Endothelial cell of umbilical vein (primary cell): ENCODE measurements around the gene ALKBH7. TPM values are rescaled to one million over a fixed set of nuclear protein-coding genes. Genes with fewer than 3 reads are reported as not detected.

ENCODE experiments used
- BruUV-seq: library from RNA; stranded (reverse); fragments of 400-500 nt; replicated peaks from 2 replicates; lab custom pipeline; 2021; lab: Mats Ljungman, UMichigan
- CTCF ChIA-PET: fragments of 300-600, 350-600 bp; sonication (Branson Sonifier 250); formaldehyde crosslinking; loops from one replicate; lab custom pipeline; 2021; ENCODE audit warnings: antibody characterized with exemption, inconsistent platforms; lab: Charles Lee
- POLR2A ChIA-PET: fragments of 300-600, 350-600 bp; sonication (Branson Sonifier 250); formaldehyde crosslinking; loops from one replicate; lab custom pipeline; 2021; ENCODE audit warnings: antibody characterized with exemption, inconsistent platforms; lab: Charles Lee
- DNase-seq: peaks from one replicate; pipeline ENCODE4 v3.0.0-alpha.2; 2011; ENCODE audit warnings: low read depth, low spot score
- FAIRE-seq: peaks from 2 replicates; lab custom pipeline; 2011; peaks lifted over from hg19 to GRCh38; lab: Jason Lieb, UNC
- H2AFZ ChIP-seq: 2 replicates; pipeline ENCODE4 v1.6.0; 2012; ENCODE audit warnings: low read depth, low read length, control low read depth, inconsistent platforms
- H3K27ac ChIP-seq: 2 replicates; pipeline ENCODE4 v1.5.1; 2011; ENCODE audit warnings: low read depth, mild to moderate bottlenecking, control low read depth, low read length, moderate library complexity; ENCODE audit not compliant: insufficient read depth
- H3K27me3 ChIP-seq, 2 experiments: 2 replicates each; pipeline versions ENCODE4 v1.6.0 to v1.6.1; 2011; ENCODE audit warnings: low read length in 2 of 2, mixed read lengths in 1 of 2; ENCODE audit not compliant: control insufficient read depth in 2 of 2, insufficient read depth in 2 of 2
- H3K36me3 ChIP-seq, 2 experiments: 2 replicates in 1 of 2; 3 replicates in 1 of 2; pipeline ENCODE4 v1.5.1; 2011; ENCODE audit warnings: low read length in 2 of 2, mild to moderate bottlenecking in 1 of 2, moderate library complexity in 1 of 2; ENCODE audit not compliant: control insufficient read depth in 2 of 2, insufficient read depth in 2 of 2; ENCODE audit errors: extremely low read depth in 1 of 2
- H3K4me1 ChIP-seq: 3 replicates; pipeline ENCODE4 v1.5.1; 2011; ENCODE audit warnings: mild to moderate bottlenecking, low read length; ENCODE audit not compliant: control insufficient read depth, insufficient read depth; ENCODE audit errors: extremely low read depth
- H3K4me2 ChIP-seq: 2 replicates; pipeline ENCODE4 v1.6.1; 2011; ENCODE audit warnings: low read length, control low read depth, mixed read lengths; ENCODE audit not compliant: insufficient read depth
- H3K4me3 ChIP-seq, 3 experiments: fragments of 200-600 bp in 1 of 3; sonication (generic), shearing (Covaris generic) in 1 of 3; replicated peaks in 1 of 3; 2 replicates each; pipeline ENCODE4 v1.5.1; 2011 to 2016; ENCODE audit warnings: control low read depth in 3 of 3, low read length in 3 of 3, mild to moderate bottlenecking in 2 of 3, inconsistent platforms in 1 of 3, low read depth in 1 of 3, moderate library complexity in 1 of 3; ENCODE audit not compliant: insufficient read depth in 1 of 3
- H3K79me2 ChIP-seq: 2 replicates; pipeline ENCODE4 v1.6.0; 2012; ENCODE audit warnings: low read length, inconsistent platforms; ENCODE audit not compliant: control insufficient read depth, insufficient read depth
- H3K9ac ChIP-seq: replicated peaks from 2 replicates; pipeline ENCODE3; 2011; ENCODE audit warnings: low read length, control low read depth; ENCODE audit not compliant: insufficient read depth; ENCODE audit errors: extremely low read depth
- H3K9me1 ChIP-seq: replicated peaks from 3 replicates; pipeline ENCODE4 v1.6.0; 2011; ENCODE audit warnings: mild to moderate bottlenecking, low read length; ENCODE audit not compliant: control insufficient read depth, insufficient read depth; ENCODE audit errors: extremely low read depth
- H3K9me3 ChIP-seq: replicated peaks from 2 replicates; pipeline ENCODE4 v1.5.1; 2012; ENCODE audit warnings: low read length, inconsistent platforms; ENCODE audit not compliant: control insufficient read depth, insufficient read depth
- H4K20me1 ChIP-seq: replicated peaks from 2 replicates; pipeline ENCODE3; 2011; ENCODE audit warnings: mild to moderate bottlenecking, low read length; ENCODE audit not compliant: control insufficient read depth, insufficient read depth; ENCODE audit errors: extremely low read depth
- FOS ChIP-seq: IDR thresholded peaks from 2 replicates; pipeline ENCODE4 v1.6.1; 2011; ENCODE audit warnings: mild to moderate bottlenecking, low read length, moderate library complexity, borderline replicate concordance; ENCODE audit not compliant: insufficient read depth
- MYC ChIP-seq: IDR thresholded peaks from one replicate; pipeline ENCODE4 v1.6.1; 2011; ENCODE audit warnings: mild to moderate bottlenecking, low read depth, low read length
- POLR2AphosphoS5 ChIP-seq: IDR thresholded peaks from 2 replicates; pipeline ENCODE4 v1.6.1; 2012; ENCODE audit warnings: low read depth, mild to moderate bottlenecking, control low read depth, low read length, moderate library complexity; ENCODE audit not compliant: insufficient read depth
- dilution Hi-C: fragments of 300-500 bp; cut with MboI; formaldehyde crosslinking; loops from one replicate; pipeline ENCODE4 v1.15.0; 2019; ENCODE audit warnings: low sequenced_read_pairs; ENCODE audit not compliant: extremely low pct_ligation_motif_present
- intact Hi-C: fragments of 100-400 bp; cut with micrococcal nuclease; formaldehyde crosslinking; loops from one replicate; pipeline ENCODE4 v1.10.0; 2022
- polyA plus RNA-seq, 4 experiments: library from polyadenylated mRNA; depleted of rRNA in 3 of 4; stranded (reverse) in 3 of 4; unstranded in 1 of 4; fragments of >200 nt; gene quantifications; 2 replicates each; pipeline versions ENCODE4 v1.2.1 to v1.2.3, GENCODE V29; 2011 to 2012; ENCODE audit warnings: missing spikeins in 1 of 4
- total RNA-seq: library from RNA; stranded (reverse); gene quantifications from 2 replicates; pipeline ENCODE4 v1.2.3, GENCODE V29; 2021
- TF ChIP-seq, protein P1 (sequence below), 2 donors: IDR thresholded peaks; 1 replicate in 1 of 2; 2 replicates in 1 of 2; pipeline ENCODE4 v1.5.1; 2011; ENCODE audit warnings: low read length in 2 of 2, mild to moderate bottlenecking in 2 of 2, moderate library complexity in 2 of 2, control low read depth in 1 of 2, inconsistent platforms in 1 of 2, low read depth in 1 of 2; ENCODE audit not compliant: insufficient read depth in 1 of 2; ENCODE audit errors: extremely low read depth in 1 of 2
- TF ChIP-seq, protein P2 (sequence below): IDR thresholded peaks from 2 replicates; pipeline ENCODE4 v1.6.1; 2011; ENCODE audit not compliant: insufficient read depth, insufficient read length

The ALKBH7 gene
- total and polyA plus RNA-seq, 2 donors (not counting 3 experiments of a cell fraction or from before 2014, with no cell fraction given) = 48.8 to 59.4 TPM

DNA sequence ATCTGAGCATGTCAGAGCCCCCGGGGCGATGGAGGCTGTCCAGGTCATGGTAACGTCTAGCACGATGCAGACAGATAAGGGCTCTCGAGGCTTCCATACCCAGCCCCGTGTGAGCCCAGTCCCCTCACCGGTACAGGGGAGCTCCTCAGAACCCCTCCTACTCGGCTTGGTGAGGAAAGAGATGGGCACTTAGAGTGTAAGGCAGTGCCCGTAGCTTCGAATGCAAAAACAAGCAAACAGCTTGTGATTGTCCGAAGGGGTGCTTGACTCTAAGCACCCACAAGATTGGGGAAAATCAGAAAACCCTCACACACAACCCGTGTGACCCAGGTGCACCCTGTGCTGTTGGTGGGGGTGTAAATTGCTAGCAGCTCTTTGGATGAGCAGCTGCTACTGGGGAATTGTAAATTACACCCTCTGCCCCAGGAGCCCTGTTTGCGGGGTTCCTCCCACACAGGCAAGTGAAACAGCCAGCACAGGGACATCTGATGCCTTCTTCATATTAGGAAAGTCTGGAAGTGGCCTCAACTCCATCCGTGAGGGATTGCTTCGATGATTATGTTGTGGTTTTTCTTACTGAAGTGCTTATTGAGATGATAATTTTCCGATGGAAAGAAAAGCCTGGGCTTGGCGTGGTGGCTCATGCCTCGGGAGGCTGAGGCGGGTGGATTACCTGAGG, 4.1 kb downstream of the ALKBH7 start:
- H3K9ac ChIP-seq = no peak overlapping the region
- FAIRE-seq (no peak), DNase-seq (no peak)
- H3K27me3 ChIP-seq = no peaks in the 10 kb centered on the region
- H3K4me3 ChIP-seq = no peak overlapping the region
- peaks cover 4 to 23% of the 10 kb centered on the region in 2 experiments for H3K36me3 ChIP-seq
- H3K4me2 ChIP-seq = no peak overlapping the region
- no peak overlapping the region for H2AFZ ChIP-seq
- H3K79me2 ChIP-seq = no peaks in the 10 kb centered on the region
- TF ChIP-seq, protein P1, sequence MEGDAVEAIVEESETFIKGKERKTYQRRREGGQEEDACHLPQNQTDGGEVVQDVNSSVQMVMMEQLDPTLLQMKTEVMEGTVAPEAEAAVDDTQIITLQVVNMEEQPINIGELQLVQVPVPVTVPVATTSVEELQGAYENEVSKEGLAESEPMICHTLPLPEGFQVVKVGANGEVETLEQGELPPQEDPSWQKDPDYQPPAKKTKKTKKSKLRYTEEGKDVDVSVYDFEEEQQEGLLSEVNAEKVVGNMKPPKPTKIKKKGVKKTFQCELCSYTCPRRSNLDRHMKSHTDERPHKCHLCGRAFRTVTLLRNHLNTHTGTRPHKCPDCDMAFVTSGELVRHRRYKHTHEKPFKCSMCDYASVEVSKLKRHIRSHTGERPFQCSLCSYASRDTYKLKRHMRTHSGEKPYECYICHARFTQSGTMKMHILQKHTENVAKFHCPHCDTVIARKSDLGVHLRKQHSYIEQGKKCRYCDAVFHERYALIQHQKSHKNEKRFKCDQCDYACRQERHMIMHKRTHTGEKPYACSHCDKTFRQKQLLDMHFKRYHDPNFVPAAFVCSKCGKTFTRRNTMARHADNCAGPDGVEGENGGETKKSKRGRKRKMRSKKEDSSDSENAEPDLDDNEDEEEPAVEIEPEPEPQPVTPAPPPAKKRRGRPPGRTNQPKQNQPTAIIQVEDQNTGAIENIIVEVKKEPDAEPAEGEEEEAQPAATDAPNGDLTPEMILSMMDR (IDR thresholded peaks at IDR 0.05; ENCODE audit: extremely low read depth in 1 of 2, insufficient read depth in 1 of 2, low read depth in 1 of 2, low read length in 2 of 2) = no peak
- TF ChIP-seq, protein P2, sequence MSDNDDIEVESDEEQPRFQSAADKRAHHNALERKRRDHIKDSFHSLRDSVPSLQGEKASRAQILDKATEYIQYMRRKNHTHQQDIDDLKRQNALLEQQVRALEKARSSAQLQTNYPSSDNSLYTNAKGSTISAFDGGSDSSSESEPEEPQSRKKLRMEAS = no peak
- no peak for TF ChIP-seq POLR2AphosphoS5
- TF ChIP-seq MYC = no peak
- TF ChIP-seq FOS = no peak
- ChIA-PET CTCF (interaction anchor here (0.6 kb wide), 1 partner anchor 112 kb away, joined by 4 read pairs; no protein-coding TSS in a partner anchor), POLR2A (no interaction called here)
- H3K4me1 ChIP-seq = peaks cover 2% of the 10 kb centered on the region
- no peak overlapping the region for H3K27ac ChIP-seq
- no peaks in the 10 kb centered on the region for H4K20me1 ChIP-seq
- intact Hi-C loops = no loop called here
- H3K9me3 ChIP-seq = no peaks in the 10 kb centered on the region
- H3K9me1 ChIP-seq = no peaks in the 10 kb centered on the region
- dilution Hi-C loops = no loop called here
- no TSS peak for BruUV-seq
